Mucosa of stomach (tissue), 1 donor: ENCODE data around the gene SPANXN3.
"Not testable (repeated sequence)": the region's sequence is repeated elsewhere in the genome, so short reads cannot be mapped to it uniquely, and the experiment has no call there.

Source experiments
- H3K27me3 ChIP-seq: one replicate; pipeline ENCODE4 v1.7.0; 2013; ENCODE audit warnings: mild to moderate bottlenecking, low read length; ENCODE audit not compliant: control insufficient read depth, insufficient read depth
- H3K36me3 ChIP-seq: one replicate; pipeline ENCODE4 v1.7.0; 2013; ENCODE audit warnings: low read length; ENCODE audit not compliant: control insufficient read depth, insufficient read depth
- H3K4me1 ChIP-seq: one replicate; pipeline ENCODE4 v1.7.0; 2013; ENCODE audit warnings: mild to moderate bottlenecking, low read length; ENCODE audit not compliant: control insufficient read depth, insufficient read depth
- H3K4me3 ChIP-seq: one replicate; pipeline ENCODE4 v1.7.0; 2013; ENCODE audit warnings: low read length
- H3K9ac ChIP-seq: one replicate; pipeline ENCODE4 v1.7.0; 2013; ENCODE audit warnings: mild to moderate bottlenecking, low read length, moderate library complexity
- H3K9me3 ChIP-seq: one replicate; pipeline ENCODE4 v1.7.0; 2013; ENCODE audit warnings: mild to moderate bottlenecking, low read length, moderate library complexity; ENCODE audit not compliant: control insufficient read depth
- donor health status: Pancreatic carcinoma.

The SPANXN3 gene, protein sequence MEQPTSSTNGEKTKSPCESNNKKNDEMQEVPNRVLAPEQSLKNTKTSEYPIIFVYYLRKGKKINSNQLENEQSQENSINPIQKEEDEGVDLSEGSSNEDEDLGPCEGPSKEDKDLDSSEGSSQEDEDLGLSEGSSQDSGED

DNA sequence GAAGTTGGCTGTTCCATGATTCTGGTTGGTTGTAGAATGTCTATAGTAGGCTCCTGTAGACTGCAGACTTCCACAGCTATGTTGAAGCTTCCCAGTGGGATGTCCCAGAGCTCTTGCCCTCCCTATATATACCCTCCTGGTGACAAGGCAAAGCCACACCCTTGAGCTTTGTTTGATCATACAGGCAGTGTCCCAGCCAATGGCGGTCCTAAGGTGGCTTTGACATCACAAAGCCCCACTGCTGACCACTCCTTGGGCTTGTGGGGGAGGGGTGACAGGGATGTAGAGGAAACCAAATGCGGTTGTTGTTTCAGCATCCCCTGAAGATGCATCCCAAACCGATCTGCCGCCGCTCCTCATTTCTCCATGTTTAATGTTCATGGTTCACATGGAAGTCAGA is at the start of gene SPANXN3:
SPANXN3 (minus strand) TSS at position 101 of the 400 bp plus-strand sequence; CDS start at position 17, 84 bp downstream.
- not testable (repeated sequence) for H3K9ac ChIP-seq, H3K4me3 ChIP-seq, H3K36me3 ChIP-seq, H3K27me3 ChIP-seq, H3K4me1 ChIP-seq, H3K9me3 ChIP-seq

DNA sequence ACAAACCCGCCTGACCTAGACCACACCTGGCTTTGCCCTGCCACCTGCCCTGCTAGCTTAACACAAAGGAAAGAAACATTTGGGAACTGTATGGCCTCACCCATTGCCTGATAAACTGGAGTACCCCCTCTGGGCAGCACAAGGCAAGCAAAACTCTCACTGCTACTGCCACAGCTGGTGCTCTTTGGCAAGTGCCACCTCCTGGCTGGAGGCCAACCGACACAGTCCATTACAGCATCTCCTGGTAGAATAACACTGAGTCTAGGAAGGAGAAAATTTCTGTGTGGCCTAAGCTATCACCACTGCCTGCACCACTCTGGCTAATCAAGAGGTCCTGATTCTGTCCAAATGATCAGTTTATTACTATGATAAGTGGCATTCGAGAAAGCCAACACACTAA is 18.9 kb upstream of the SPANXN3 start:
- Histone ChIP-seq H3K9ac (no peak overlapping the region), H3K9me3 (no peaks in the 10 kb centered on the region), H3K36me3 (no peaks in the 10 kb centered on the region), H3K4me3 (no peak overlapping the region), H3K27me3 (no peaks in the 10 kb centered on the region), H3K4me1 (no peaks in the 10 kb centered on the region)

DNA sequence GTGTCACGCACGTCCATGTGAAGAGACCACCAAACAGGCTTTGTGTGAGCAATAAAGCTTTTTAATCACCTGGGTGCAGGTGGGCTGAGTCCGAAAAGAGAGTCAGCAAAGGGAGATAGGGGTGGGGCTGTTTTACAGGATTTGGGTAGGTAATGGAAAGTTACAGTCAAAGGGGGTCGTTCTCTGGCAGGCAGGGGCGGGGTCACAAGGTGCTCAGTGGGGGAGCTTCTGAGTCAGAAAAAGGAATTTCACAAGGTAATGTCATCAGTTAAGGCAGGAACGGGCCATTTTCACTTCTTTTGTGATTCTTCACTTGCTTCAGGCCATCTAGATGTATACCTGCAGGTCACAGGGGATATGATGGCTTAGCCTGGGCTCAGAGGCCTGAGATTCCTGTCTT is 15.1 kb downstream of the SPANXN3 start:
- H3K4me3 ChIP-seq, H3K27me3 ChIP-seq, H3K36me3 ChIP-seq, H3K9ac ChIP-seq, H3K4me1 ChIP-seq, H3K9me3 ChIP-seq: not testable (repeated sequence)

DNA sequence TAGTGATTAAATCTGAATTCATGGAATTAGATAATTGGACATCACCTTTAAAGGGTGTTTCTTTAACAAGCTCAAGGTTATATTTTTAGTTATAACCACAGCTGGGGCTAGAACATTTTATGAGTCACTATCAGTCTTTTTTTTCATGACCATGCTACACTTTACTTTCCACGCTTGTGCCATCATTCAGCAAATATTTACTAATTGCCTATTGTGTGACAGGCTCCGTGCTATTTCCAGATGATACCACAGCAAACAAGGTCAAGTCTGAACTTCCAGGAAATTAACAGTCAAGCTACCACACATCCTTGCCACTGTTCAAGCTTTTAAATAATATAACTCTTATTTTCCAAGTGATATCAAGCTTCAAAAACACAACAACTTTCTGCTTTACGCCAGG is 16.5 kb downstream of the SPANXN3 start:
- Histone ChIP-seq H3K36me3 (no peaks in the 10 kb centered on the region), H3K27me3 (no peaks in the 10 kb centered on the region), H3K4me3 (no peak overlapping the region), H3K4me1 (no peaks in the 10 kb centered on the region), H3K9ac (no peak overlapping the region), H3K9me3 (no peaks in the 10 kb centered on the region)

DNA sequence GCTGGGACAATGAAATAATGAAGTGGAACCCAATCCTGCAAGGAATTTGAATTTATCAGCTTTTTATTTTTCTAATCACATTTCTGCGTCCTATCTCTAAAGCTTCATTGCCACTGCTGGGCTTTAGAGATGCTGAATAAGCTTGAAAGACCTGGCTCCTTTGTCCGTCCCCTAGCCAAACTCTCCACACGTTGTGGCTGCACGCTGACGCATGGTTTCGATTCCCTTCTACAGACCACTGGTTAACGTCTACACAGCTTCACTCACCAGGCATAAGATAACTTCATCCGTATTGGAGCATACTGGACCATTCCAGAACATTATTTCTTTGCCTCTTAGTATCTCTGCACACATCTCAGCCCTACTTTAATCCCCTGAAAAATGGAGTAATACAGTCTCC is 31.2 kb downstream of the SPANXN3 start:
- no peaks in the 10 kb centered on the region for H3K9me3 ChIP-seq
- H3K4me1 ChIP-seq: no peaks in the 10 kb centered on the region
- no peaks in the 10 kb centered on the region for H3K27me3 ChIP-seq
- H3K9ac ChIP-seq: no peak overlapping the region
- no peak overlapping the region for H3K4me3 ChIP-seq
- H3K36me3 ChIP-seq: no peaks in the 10 kb centered on the region

DNA sequence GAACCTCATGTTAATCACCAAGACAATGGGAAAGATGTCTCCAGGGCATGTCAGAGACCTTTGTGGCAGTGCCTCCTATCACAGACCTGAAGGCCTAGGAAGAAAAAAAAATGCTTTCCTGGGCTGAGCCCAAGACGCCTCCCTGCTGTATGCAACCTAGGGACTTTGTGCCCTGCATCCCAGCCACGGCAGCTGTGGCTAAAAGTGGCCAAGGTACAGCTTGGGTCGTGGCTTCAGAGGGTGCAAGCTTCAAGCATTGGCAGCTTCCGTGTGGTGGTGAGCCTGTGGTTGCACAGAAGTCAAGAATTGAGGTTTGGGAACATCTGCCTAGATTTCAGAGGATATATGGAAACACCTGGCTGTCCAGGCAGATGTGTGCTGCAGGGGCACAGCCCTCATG is 40.5 kb downstream of the SPANXN3 start:
- H3K9me3 ChIP-seq: no peaks in the 10 kb centered on the region
- no peak overlapping the region for H3K4me3 ChIP-seq
- H3K36me3 ChIP-seq: no peaks in the 10 kb centered on the region
- H3K27me3 ChIP-seq: no peaks in the 10 kb centered on the region
- H3K4me1 ChIP-seq: no peaks in the 10 kb centered on the region
- H3K9ac ChIP-seq: no peak overlapping the region

DNA sequence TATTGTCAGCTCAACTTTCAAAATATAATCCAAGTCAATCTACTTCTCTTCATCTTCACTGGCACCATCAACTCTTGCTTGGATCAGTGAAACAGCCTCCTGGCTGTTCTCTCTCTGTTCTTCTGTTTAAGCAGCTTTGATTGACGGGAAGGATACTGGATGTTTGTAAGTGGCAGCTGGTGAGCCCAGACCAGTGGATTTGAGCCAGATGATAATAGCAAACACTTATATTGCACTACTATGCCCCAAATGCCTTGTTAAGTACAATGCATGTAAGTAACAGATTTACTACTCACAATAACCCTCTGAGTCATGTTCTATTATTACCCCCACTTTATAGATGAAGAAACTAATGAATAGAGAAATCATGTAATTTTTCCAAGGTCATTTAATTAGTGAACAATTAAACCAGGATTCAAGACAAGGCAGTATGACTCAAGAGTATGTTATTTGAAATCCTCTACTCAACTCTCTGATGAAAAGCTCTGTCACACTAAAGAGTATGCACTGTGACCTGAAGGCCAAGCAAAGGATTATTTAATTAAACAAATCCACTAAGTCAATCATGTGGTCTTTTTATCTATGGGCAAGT is 44.8 kb downstream of the SPANXN3 start:
- no peak overlapping the region for H3K4me3 ChIP-seq
- H3K4me1 ChIP-seq: no peaks in the 10 kb centered on the region
- H3K27me3 ChIP-seq: no peaks in the 10 kb centered on the region
- no peaks in the 10 kb centered on the region for H3K9me3 ChIP-seq
- H3K9ac ChIP-seq: no peak overlapping the region
- no peaks in the 10 kb centered on the region for H3K36me3 ChIP-seq

DNA sequence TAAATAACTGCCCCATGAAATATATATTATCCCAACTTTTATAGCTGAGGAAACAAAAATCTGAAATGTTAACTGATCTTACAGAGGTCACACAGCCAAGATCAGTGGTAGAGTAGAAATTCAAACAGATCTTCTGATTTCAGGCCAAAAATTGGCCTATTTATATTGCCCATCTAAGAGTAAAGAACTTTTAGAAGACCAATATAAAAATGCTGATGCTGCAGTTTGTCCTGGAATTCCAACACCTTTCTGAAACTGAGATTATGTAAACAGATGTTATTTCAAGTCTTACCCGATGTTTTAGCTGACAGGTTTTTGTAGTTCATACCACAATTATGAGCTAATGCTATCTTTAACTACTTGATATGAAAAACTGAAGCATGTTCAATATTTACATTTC is 51.1 kb downstream of the SPANXN3 start:
- Histone ChIP-seq H3K36me3 (no peaks in the 10 kb centered on the region), H3K9me3 (no peaks in the 10 kb centered on the region), H3K4me1 (no peaks in the 10 kb centered on the region), H3K9ac (no peak overlapping the region), H3K27me3 (no peaks in the 10 kb centered on the region), H3K4me3 (no peak overlapping the region)

DNA sequence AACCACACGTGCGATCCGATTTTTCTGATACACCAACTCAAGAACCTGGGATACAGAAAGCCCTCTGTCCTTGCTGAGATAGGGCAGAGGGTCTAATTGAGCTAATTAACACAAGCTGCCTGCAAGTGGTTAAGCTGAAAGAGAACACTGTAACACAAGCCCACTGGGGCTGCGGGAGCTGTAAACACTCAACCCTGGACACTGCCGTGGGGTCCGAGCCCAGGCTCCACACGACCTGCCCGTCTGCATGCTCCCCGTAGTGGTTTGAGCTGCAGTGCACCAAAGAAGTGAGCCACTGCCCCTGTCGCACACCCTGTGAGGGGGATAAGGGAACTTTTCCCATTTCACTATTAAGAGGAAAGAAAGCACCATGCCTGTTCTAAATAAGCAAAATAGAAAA is 54.6 kb downstream of the SPANXN3 start:
- Histone ChIP-seq H3K27me3 (no peaks in the 10 kb centered on the region), H3K9ac (no peak overlapping the region), H3K36me3 (no peaks in the 10 kb centered on the region), H3K4me1 (no peaks in the 10 kb centered on the region), H3K9me3 (no peaks in the 10 kb centered on the region), H3K4me3 (no peak overlapping the region)

DNA sequence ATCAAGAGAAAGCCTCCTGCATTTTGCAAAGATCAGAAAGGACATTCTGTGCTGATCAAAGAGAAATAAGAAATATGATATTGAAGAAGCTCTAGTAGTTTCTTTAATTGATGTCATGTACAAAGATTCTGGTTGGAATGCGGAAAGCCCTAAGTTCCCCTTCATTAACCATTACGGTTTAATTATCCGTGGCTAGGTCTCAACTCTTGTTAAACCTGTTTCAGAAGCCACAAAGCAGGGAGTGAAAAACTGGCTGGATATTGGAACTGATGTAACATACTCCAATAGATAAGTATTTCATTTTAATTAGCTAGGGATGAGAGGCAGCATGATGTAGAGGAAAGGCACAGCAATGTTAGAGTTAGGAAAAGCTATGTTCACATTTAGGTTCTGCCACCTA is 55.7 kb downstream of the SPANXN3 start:
- no peaks in the 10 kb centered on the region for H3K36me3 ChIP-seq
- no peaks in the 10 kb centered on the region for H3K27me3 ChIP-seq
- H3K4me3 ChIP-seq: no peak overlapping the region
- H3K9ac ChIP-seq: no peak overlapping the region
- H3K9me3 ChIP-seq: no peaks in the 10 kb centered on the region
- H3K4me1 ChIP-seq: no peaks in the 10 kb centered on the region
